HCT116 (cell line): ENCODE results near the gene ADGRD1. TPM values are rescaled to one million over a fixed set of nuclear protein-coding genes. Genes with fewer than 3 reads are reported as not detected.

Experiments
- ATAC-seq: fragments of 200-7000 bp; cut with Tn5 transposase; 2 replicates; pipeline ENCODE4 v1.9.1; 2020; ENCODE audit warnings: mild to moderate bottlenecking, moderate library complexity
- BruUV-seq: library from RNA; stranded (reverse); fragments of 400-500 nt; replicated peaks from 2 replicates; lab custom pipeline; 2021; lab: Mats Ljungman, UMichigan
- CTCF ChIA-PET: fragments of 300-600 bp; sonication (Branson Sonifier 250); formaldehyde crosslinking; loops from one replicate; lab custom pipeline; 2021; ENCODE audit warnings: antibody characterized with exemption; lab: Charles Lee
- POLR2A ChIA-PET: fragments of 300-600, 350-600 bp; sonication (Branson Sonifier 250); formaldehyde crosslinking; loops from one replicate; lab custom pipeline; 2021; ENCODE audit warnings: antibody characterized with exemption; lab: Charles Lee
- RAD21 ChIA-PET, 2 experiments: fragments of 300-600 bp; sonication (Branson Sonifier 250); formaldehyde crosslinking; loops; one replicate each; lab custom pipeline; 2023; ENCODE audit warnings: low total read pairs in 2 of 2; ENCODE audit not compliant: uncharacterized antibody in 2 of 2, unreplicated experiment in 2 of 2, low non-redundant PET in 1 of 2; lab: Charles Lee
- DNase-seq: peaks from one replicate; pipeline ENCODE4 v3.0.0-alpha.2; 2010; ENCODE audit warnings: low read depth, low spot score
- H2AFZ ChIP-seq: fragments of 200-600 bp; shearing (Covaris generic), sonication (generic); 2 replicates; pipeline ENCODE4 v1.6.1; 2017; ENCODE audit warnings: low read depth, mixed run types, mixed read lengths, antibody characterized with exemption, low read length; ENCODE audit not compliant: poor library complexity, severe bottlenecking
- H3K27ac ChIP-seq: 2 replicates; pipeline ENCODE4 v1.5.1; 2012; ENCODE audit warnings: low read depth, low read length
- H3K27me3 ChIP-seq: fragments of 200-600 bp; sonication (generic); 2 replicates; pipeline ENCODE4 v1.6.1; 2016; ENCODE audit warnings: mixed run types, low read length, mixed read lengths; ENCODE audit not compliant: insufficient read depth
- H3K36me3 ChIP-seq, 2 experiments: fragments of 200-500 bp in 1 of 2; fragments of 200-600 bp in 1 of 2; sonication (Bioruptor generic) in 1 of 2; sonication (generic) in 1 of 2; 2 replicates each; pipeline versions ENCODE4 v1.5.1 to v1.6.1; 2014 to 2016; ENCODE audit warnings: low read length in 2 of 2, inconsistent platforms in 1 of 2, mixed read lengths in 1 of 2, mixed run types in 1 of 2; ENCODE audit not compliant: insufficient read depth in 2 of 2, control insufficient read depth in 1 of 2
- H3K4me1 ChIP-seq, 2 experiments: fragments of 200-600 bp in 1 of 2; sonication (generic) in 1 of 2; 2 replicates each; pipeline versions ENCODE4 v1.5.1 to v1.6.1; 2012 to 2017; ENCODE audit warnings: low read length in 2 of 2, inconsistent platforms in 1 of 2, mild to moderate bottlenecking in 1 of 2, mixed read lengths in 1 of 2, mixed run types in 1 of 2, moderate library complexity in 1 of 2; ENCODE audit not compliant: insufficient read depth in 2 of 2, control insufficient read depth in 1 of 2
- H3K4me2 ChIP-seq: fragments of 200-600 bp; sonication (generic); 2 replicates; pipeline ENCODE4 v1.6.1; 2017; ENCODE audit warnings: mixed run types, low read length, mixed read lengths
- H3K4me3 ChIP-seq, 2 experiments: fragments of 200-600 bp in 1 of 2; sonication (generic) in 1 of 2; replicated peaks in 1 of 2; 2 replicates each; pipeline ENCODE4 v1.5.1; 2011 to 2016; ENCODE audit warnings: low read length in 2 of 2, control low read depth in 1 of 2, low read depth in 1 of 2, mild to moderate bottlenecking in 1 of 2, mixed read lengths in 1 of 2, mixed run types in 1 of 2
- H3K79me2 ChIP-seq: fragments of 200-600 bp; sonication (generic); 2 replicates; pipeline ENCODE4 v1.6.1; 2017; ENCODE audit warnings: mild to moderate bottlenecking, mixed run types, low read length, moderate library complexity, mixed read lengths; ENCODE audit not compliant: insufficient read depth
- H3K9ac ChIP-seq: fragments of 200-600 bp; sonication (generic); 2 replicates; pipeline ENCODE4 v1.6.1; 2016; ENCODE audit warnings: low read length, mixed read lengths
- H3K9me2 ChIP-seq: fragments of 200-600 bp; sonication (generic), shearing (Covaris generic); 2 replicates; pipeline ENCODE4 v1.6.1; 2017; ENCODE audit warnings: mixed run types, mild to moderate bottlenecking, moderate library complexity; ENCODE audit not compliant: insufficient read depth
- H3K9me3 ChIP-seq, 2 experiments: fragments of 200-500 bp in 1 of 2; fragments of 200-600 bp in 1 of 2; sonication (Bioruptor generic) in 1 of 2; sonication (generic) in 1 of 2; 2 replicates each; pipeline ENCODE4 v1.6.1; 2014 to 2017; ENCODE audit warnings: low read length in 2 of 2, mixed read lengths in 2 of 2, inconsistent platforms in 1 of 2, low read depth in 1 of 2, mild to moderate bottlenecking in 1 of 2, mixed run types in 1 of 2, moderate library complexity in 1 of 2; ENCODE audit not compliant: control insufficient read depth in 1 of 2, insufficient read depth in 1 of 2
- H4K20me1 ChIP-seq: fragments of 200-600 bp; sonication (generic), shearing (Covaris generic); 2 replicates; pipeline ENCODE4 v1.6.1; 2017; ENCODE audit warnings: mixed run types, mild to moderate bottlenecking, moderate library complexity; ENCODE audit not compliant: insufficient read depth
- CBX3 ChIP-seq: IDR thresholded peaks from 2 replicates; pipeline ENCODE4 v1.6.1; 2012; ENCODE audit warnings: low read depth
- CTCF ChIP-seq, 3 experiments: fragments of 200-600 bp in 1 of 3; sonication (generic) in 1 of 3; IDR thresholded peaks in 2 of 3; conservative IDR thresholded peaks in 1 of 3; 2 replicates each; pipeline ENCODE4 v1.5.1; 2012 to 2017; ENCODE audit warnings: low read depth in 2 of 3, low read length in 2 of 3, antibody characterized with exemption in 1 of 3, borderline replicate concordance in 1 of 3, control low read depth in 1 of 3, mild to moderate bottlenecking in 1 of 3, mixed read lengths in 1 of 3, mixed run types in 1 of 3, moderate library complexity in 1 of 3; ENCODE audit not compliant: insufficient read depth in 1 of 3
- ELF1 ChIP-seq: IDR thresholded peaks from 2 replicates; pipeline ENCODE4 v1.6.1; 2012; ENCODE audit warnings: low read depth, borderline replicate concordance
- RAD21 ChIP-seq: IDR thresholded peaks from 2 replicates; pipeline ENCODE4 v1.6.1; 2012; ENCODE audit warnings: low read depth, mild to moderate bottlenecking
- TCF7L2 ChIP-seq: IDR thresholded peaks from 2 replicates; pipeline ENCODE4 v1.7.0; 2011; ENCODE audit warnings: borderline replicate concordance, inconsistent platforms; ENCODE audit not compliant: insufficient read depth, insufficient read length; ENCODE audit errors: extremely low read depth
- ZBTB33 ChIP-seq: IDR thresholded peaks from 2 replicates; pipeline ENCODE4 v1.6.1; 2011; ENCODE audit warnings: mild to moderate bottlenecking, low read length, moderate library complexity; ENCODE audit not compliant: insufficient replicate concordance; ENCODE audit errors: extremely low read depth
- intact Hi-C: fragments of 100-400 bp; cut with micrococcal nuclease; formaldehyde crosslinking; loops from 2 replicates; pipeline ENCODE4 v1.10.0; 2022
- total RNA-seq: library from RNA; stranded (reverse); gene quantifications from one replicate; pipeline ENCODE4 v1.2.1, GENCODE V29; 2021; ENCODE audit not compliant: unreplicated experiment

The ADGRD1 gene
- total RNA-seq, 1 experiment from 2014 or later: 0.44 TPM

GRCh38 chr12:131072451-131073230, 118.9 kb downstream of the ADGRD1 start:
- TF ChIP-seq ELF1 (no peak), TCF7L2 (no peak), RAD21 (no peak), CBX3 (no peak), ZBTB33 (no peak), CTCF (IDR thresholded peaks at IDR 0.05 in 2 of 3, conservative IDR thresholded peaks at IDR 0.05 in 1 of 3; ENCODE audit: borderline replicate concordance in 1 of 3, insufficient read depth in 1 of 3, low read depth in 2 of 3, low read length in 2 of 3) (no peak)
- Histone ChIP-seq H3K36me3 (no peaks in the 10 kb centered on the region), H3K9me2 (no peaks in the 10 kb centered on the region), H2AFZ (no peak overlapping the region), H3K4me2 (no peak overlapping the region), H3K79me2 (no peaks in the 10 kb centered on the region), H3K9ac (no peak overlapping the region), H4K20me1 (no peaks in the 10 kb centered on the region), H3K4me3 (no peak overlapping the region), H3K9me3 (no peaks in the 10 kb centered on the region; a peak in 1 of 4 replicates), H3K27ac (no peak overlapping the region), H3K4me1 (peaks cover 0 to 8% of the 10 kb centered on the region in 2 experiments; a peak in 2 of 4 replicates), H3K27me3 (no peaks in the 10 kb centered on the region)
- ChIA-PET POLR2A (no interaction called here), RAD21 (no interaction called here), CTCF (no interaction called here)
- no peak for DNase-seq
- no TSS peak for BruUV-seq
- intact Hi-C loops: no loop called here
- ATAC-seq: no peak
